NK-92 treated with Interleukin-12 subunit alpha and Interleukin-12 subunit beta, amount 100 ng/mL, for 24 hours (cell line): ENCODE results near the gene ABTB2.
"Not testable (repeated sequence)": the region's sequence is repeated elsewhere in the genome, so short reads cannot be mapped to it uniquely, and the experiment has no call there.

Experiments used
- DNase-seq: peaks from one replicate; lab custom pipeline; 2025; lab: John Stamatoyannopoulos, UW

Gene ABTB2

DNA sequence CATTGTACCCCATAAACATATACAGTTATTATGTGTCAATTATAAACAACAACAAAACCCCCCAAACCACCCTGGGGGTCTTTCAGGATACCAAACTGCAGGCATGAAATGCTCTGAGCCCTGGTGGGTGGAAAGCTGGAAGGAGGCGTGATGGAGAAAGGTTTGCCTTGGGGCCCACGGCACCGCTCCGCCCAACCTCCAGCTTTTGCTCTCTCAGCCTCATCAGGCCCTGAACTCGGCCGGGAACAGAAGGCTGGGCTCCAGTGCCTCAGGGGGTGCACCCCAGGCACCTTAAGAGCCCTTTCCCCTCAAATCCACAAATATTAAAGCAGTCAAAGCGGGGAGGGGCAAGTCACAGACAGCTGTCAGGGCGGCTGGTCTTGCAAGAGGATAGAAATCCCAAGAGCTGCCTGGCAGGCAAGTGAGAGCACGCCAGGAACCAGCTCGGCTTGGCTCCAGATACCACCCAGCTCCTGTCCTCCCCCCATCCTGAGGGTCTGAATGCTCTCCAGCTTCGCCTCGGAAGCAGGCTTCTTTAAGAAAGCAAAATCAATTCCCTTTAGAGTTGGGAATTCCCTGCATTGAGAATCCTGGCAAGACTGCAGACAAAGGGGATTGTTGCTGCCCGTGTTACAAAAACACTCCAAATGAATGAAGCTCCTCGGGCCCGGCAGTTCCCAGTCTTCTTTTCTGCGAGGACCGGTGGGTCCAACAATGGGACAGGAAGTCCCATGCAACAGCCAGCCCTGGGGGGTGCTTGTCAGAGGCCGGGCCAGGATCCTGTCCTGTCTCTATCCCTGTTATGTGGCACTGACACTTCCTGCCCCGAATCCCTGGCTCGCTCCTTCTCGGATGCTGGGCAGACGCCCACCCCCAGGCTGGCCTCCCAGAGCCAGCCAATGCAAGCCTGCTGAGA, 171.6 kb downstream of the ABTB2 start:
- no peak for DNase-seq

DNA sequence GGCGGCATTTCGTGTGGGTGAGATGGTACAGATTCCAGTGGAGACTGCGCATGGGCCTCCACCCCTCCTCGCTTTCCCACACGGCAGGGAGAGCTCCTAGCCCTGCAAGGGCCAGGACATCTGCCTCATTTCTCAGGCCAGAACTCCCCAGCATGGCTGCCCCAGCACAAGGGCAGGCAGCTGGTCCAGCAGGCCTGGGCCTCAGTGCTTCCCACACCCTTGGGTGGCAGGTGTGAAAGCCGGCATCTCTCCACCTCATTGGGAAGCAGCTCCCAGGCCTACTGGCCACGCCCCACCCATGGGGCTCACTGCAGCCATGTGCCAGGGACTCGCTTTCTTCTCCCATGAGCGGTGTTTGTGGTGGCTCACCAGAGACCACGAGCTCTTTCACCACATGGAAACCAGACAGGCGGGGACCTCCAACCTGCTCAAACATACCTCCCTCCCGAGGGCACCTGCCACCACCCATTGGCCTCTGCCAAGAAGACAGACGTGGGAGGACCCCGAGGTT, 173.2 kb downstream of the ABTB2 start:
- DNase-seq = no peak

DNA sequence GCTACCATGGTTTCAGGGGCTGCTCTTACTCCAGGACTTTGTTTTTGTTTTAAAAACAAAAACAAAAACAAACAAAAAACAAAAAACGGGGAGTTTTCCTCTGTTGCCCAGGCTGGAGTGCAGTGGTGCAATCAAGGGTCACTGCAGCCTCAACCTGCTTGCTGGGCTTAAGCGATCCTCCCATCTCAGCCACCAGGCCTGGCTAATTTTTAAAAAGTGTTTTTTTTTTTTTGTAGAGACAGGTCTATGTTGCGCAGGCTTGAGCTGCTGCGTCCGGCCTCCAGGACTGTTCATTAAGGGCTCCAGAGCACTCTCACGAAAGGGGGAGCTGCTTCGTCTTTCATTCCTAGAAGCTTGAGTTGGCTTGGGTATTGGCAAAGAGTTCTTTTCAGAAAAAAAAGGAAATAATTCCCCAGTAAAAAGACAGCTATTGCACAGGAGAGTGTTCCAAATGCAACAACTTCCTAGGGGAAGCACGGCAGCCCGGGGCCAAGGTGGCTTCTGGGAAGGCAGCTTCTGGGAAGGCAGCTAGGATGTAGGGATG, 173.9 kb downstream of the ABTB2 start:
- no peak for DNase-seq

DNA sequence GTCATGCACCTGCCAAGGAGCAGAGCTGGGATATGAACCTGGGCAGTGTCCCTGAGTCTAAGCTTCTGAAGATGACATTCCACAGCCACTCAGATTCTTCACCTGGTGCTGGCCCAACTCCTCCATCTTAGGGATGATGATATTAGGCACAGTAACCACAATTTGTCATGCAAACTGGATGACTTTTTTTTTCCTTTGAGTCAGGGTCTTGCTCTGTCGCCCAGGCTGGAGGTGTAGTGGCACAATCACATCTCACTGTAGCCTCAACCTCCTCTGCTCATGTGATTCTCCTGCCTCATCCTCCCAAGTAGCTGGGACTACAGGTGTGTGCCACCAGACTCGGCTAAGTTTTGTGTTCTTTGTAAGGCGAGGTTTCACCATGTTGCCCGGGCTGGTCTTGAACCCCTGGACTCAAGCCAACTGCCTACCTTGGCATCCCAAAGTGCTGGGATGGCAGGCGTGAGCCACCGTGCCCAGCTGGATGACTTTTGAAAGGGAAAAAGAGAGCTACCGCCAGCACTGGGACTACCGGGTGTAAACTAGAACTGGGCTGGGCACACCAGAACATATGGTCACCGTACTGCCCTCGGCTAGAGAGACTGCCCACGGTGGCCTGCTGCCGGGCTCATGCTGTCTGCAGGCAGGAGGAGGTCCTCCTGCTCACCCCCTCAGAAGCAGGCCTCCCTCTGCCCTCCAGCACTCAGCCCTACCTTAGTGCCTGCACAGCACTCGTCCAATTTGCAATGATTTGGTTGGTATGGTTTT, 174.7 kb downstream of the ABTB2 start:
- no peak for DNase-seq

DNA sequence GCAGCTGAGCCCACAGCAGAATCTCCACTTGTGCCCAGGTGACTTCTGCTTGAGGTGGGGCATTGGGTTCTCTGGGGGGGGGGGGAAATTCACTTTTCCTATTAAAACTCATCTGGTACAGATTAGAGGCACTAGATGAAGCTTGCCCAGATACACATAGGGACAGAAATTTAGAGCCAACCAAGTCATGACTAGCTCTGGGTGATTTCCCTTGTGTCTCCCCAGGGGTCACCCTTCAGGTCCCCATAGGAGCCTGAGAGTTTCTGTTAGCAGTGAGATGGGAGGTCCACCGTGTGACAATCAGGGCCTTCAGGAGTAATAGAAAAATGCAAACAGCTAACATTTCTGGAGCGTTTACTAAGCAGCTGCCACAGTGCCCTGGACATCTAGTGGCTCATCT, 175.4 kb downstream of the ABTB2 start:
- no peak for DNase-seq

DNA sequence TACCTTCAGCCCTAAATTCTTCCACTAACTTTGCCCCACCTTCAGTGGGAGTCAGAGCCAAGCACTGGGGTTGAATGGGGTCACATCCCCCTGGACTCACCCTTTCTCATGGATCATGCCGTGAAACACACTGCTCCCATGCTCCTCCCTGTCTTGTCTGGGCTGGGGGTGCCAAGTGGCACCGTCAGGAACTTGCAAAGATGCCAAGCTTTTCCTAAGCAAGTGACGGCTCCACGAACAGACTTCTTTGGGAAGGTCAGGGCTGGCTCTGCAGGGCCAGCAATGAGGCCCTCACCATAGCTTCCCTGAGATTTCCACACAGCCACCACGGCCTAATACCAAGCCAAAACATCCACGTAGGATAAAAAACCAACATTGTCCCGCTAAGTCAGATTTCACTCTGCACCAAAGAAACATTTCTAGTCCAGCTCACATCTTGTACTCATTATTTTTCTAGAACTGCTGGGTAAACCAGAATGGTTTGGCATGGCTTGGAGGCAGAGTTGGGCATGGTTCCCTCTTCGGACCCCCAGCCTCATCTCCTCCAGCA, 175.9 kb downstream of the ABTB2 start:
- no peak for DNase-seq

DNA sequence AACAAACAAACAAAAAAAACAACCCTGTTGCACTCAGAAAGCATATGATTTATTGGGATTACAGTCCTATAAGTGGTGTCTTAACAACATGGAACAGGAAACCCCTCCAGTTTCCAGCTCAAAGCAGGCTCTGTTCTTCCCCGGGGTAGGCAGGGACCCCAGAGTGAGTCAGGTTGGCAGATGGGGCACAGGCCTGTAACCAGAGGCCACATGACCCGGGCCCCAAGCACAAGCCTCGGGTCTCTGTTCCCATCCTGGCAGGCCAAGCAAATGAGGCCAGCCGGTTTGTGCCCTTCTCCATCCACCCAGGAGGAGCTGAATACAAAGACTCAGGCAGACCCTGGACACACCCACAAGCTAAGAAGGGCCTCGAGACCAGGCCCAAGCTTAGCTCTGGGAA, 176.6 kb downstream of the ABTB2 start:
- DNase-seq = no peak

DNA sequence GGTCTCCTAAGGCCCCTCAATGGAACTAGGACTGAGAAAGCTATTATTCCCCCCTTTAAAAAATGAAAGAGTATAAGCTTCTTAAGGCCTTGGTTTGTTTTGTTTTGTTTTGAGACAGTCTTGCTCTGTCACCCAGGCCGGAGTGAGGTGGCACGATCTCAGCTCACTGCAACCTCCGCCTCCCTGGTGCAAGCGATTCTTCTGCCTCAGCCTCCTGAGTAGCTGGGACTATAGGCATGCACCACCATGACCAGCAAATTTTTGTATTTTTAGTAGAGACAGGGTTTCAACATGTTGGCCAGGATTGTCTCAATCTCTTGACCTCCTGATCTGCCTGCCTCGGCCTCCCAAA, 177.0 kb downstream of the ABTB2 start:
- not testable (repeated sequence) for DNase-seq

DNA sequence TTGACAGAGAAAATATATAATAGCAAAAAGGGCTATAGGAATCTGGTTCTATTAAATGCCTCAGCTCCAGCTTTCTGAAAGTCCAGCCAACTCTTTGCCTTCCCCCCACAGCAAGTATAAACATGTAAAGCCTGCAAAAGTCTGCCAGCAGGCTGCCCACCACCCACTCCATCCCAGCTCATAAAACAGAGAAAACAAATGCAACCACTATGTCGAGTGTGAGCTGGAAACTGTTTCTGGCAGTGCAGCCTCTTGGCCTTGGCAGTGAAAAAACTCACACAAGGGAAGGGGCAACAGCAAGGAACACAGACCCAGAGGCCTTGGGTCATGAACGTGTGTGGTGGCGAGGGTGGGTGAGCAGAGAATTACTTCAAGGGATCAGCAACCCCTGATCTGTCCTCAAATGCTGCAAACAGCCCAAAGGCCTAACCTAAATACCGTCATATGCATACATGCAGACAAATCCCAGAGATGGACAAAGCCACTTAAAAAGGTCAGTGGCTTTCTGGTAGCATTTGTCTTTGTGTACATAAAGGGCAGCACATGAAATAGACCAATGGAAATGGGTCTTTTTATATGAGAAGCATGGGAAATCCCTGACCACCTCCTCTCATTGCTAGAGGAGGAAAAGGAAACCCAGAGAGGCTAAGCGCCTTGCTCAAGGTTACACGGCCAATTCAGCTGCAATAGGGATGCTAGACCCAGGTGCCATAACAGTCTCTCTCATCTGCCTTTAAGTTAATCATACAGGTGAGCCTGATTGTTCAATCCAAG, 177.6 kb downstream of the ABTB2 start:
- no peak for DNase-seq

DNA sequence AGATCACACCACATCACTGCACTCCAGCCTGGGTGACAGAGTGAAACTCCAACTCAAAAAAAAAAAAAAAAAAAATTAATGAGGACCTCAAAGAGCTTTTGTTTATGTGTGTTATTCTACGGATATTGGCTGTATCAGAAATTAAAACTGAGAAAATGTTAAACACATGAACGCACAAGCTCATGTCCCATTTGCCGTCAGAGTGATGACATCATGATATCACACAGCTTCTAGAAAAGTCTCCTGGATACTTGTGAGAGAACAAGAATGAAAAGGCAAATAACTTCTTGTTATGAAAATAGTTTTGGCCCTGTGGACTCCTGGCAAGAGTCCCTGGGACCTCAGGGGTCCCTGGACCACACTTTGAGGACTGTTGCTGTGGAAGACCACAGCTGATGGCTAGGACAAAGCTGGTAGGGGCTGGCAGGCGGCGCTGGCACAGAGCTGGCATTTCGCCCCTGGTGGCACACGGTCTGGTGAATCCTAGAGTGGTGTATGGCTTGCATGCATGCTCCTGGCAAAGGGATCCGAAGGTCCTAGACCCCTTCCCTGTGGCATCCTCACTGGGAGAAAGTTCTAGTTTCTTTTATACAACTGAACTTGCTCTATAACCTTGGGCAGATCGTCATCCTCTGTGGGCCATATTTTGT, 178.7 kb downstream of the ABTB2 start:
- DNase-seq = no peak

DNA sequence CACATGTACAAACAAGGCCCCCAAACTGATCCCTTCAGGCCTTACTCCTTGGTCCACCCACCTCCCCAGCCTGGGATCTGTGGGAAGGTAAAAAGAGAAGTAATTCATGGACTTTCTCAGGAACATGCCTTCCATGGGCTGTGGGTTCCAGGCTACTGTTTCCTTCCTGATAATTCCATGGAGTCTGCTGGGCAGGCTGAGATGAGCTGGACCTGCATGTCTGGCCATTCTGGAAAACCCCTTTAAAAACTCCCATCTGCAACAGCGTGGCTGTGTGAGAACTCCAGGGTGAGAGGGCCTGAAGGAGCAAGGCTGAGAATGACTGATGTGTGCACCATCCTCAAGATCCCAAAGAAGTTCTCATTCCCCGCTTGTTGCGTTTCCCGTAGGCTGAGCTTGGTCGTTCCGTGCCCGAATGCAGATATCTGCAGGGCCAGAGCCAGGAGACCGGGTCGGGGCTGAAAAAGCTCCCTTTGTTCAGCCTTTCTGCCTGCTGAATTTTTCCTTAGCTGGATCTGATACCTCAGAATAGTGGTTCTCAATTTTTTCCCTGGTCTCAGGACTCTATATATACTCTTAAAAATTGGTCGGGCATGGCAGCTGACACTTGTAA, 179.5 kb downstream of the ABTB2 start:
- no peak for DNase-seq

DNA sequence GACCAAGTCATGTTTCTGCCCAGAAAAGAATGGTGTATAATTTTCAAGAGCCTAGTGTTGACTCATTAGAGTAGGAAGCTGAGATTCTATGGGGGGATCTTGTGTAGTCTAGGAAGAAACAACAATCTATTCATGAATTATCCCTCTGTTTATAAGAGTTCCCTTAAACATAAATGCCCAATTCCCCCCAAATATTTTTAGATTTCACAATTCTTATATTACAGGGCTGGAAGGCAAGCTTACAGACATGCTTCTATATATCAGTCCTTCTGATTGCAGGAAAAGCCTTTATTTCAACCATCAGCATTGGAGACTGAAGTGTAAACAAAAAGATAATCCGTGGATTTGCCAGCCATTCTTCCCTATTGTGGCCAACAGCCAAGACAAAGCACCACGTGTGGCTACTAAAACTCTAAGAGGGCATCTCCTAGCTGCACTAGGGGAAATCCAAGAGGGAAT, 181.0 kb downstream of the ABTB2 start:
- DNase-seq = no peak

DNA sequence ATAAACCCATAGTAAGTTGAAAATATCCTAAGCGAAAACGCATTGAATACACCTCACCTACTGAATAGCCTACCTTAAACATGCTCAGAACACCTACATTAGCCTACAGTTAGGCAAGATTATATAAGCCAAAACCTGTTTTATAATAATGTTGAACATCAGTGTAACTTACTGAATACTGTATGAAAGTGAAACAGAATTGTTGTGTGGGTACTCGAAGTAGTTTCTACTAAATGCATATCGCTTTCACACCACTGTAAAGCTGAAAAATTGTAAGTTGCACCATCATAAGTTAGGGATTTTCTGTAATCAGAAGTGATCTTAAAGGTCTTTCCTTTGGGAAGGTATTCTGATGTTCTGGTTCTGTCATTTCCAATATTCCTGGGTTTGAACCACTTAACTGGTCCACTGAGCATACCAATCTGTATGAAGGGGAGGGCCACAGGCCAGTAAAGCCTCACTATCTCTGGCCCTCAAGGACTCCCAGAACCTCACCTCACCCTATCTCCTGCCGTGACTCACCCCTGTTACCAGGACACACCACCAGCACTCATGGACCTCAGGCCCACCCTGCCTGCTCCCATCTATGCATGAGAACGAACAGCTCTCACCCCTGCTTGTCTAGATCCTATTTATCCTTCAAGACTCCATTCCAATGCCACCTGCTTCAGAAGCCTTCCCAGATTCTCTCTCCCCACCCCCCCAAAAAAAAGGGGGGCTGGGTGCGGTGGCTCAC, 182.4 kb downstream of the ABTB2 start:
- no peak for DNase-seq

DNA sequence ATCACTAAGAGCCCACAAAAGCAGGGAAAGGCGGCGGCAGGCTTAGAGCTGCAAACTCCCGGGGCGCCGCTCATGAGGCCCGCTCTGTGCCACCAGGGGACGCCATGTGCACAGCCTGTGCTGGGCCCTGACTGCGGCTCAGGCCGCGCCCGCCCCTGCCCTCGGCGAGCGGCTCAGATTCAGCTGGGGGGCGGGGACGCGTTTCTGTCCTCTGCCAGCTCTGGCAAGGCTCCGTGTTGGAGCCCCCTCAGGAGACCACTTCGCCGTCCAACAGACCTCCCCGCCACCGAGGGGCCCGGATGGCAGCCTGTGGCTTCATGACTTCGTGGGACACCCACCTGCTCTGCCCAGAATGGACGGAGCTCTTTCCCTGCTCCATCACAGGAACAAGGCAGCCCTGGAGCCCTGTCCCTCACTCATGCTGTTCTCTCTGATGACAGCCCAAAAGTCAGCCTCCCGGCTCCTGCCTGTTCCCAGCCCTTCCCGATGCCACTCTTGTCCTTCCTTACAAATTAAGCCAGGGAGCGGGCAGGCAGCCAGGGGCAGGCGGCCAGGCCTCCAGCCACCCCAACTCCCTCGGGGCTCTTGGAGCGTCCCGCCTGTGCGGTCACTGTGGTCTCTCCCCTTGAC, 183.3 kb downstream of the ABTB2 start:
- peak; percentile 61 for DNase-seq

DNA sequence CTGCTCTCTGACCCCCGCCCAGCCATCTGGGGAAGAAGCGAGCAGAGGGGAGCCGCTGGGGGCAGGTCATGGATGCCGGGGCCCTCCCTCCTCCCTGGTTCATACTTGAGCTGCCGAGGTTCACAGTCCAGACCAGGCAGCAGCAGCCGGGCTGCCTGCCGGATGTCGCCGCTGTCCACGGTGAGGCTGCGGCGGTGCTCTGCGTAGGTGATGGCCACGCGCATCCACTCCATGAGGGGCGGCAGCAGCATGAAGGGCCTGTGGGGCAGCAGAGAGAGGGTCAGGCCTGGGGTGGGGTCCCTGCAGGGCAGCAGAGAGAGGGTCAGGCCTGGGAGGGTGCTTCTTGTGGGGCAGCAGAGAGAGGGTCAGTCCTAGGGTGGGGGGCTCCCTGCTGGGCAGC, 184.8 kb downstream of the ABTB2 start:
- no peak for DNase-seq

DNA sequence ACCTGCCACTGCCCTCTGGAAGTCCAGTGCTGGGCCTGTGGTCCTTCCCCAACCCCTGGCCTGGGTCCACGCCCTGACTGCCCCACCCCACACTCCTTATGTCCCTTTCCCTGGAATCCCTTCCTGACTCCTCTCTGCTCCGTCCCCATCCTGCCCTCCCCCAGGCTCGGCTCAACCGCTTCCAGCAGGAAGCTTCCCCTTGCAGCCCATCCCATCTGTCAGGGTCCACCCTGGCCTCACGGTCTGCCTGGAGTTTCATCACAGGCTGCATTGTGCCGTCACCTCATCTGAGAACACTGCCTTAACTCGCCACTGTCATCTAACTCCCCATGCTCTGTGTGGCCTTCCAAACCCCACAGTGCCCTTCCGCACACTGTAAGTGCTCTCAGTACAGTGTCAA, 188.1 kb downstream of the ABTB2 start:
- DNase-seq = no peak

DNA sequence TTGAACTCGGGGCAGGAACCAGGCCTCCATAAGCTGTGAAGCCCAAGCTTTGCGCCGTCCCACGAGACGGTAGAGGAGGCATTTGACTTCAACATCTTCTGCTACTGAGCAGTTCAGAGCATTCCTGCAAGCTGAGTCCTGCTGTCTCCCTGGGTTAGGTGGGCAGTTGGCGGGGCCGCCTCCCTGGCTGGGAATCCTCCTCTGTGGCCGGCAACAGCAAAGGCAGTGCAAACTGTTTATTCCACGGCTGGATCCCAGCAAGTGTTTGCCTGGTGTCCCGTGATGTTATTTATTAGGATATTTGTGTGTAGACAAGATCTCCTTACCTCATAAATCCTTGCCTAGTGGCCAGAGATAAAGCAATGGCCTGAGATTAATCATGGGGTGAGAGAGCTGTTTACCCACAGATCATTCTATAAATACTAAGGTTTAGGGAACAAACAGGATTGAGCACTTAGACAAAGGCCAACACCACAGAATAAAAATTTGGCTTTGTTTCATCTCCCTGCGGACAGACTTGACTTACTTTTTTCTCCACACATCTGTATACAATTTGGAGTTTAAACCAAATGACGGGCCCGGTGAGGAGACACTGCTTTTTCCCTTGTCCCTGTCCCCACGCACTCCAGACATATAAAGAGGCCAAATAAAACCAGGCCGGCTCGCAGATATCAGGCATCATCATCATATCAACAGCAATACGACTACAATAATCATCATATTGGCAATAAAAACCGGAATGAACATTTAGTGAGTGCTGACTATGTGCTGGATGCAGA, 189.0 kb downstream of the ABTB2 start:
- DNase-seq = no peak

DNA sequence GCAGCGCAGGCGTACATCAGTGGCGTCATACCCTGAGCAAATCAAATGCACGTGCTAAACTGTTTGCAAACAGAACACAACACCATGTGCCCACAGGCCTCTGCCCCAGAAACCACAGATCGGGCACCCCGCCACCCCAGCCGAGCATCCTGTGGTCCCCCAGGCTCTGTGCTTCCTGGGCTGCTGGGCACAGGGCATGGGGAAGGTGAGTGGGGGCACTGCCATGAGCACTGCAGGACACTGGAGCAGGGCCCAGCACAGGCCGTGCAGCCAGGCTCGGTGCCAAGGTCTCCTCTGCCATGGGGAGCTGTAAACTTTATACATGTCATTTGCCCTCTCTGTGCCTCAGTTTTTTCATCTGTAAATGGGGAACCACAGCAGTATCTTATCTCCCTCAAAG, 189.8 kb downstream of the ABTB2 start:
- no peak for DNase-seq
